Endodermal cell (in vitro differentiated cells): Measurements from ENCODE around the gene SDK1. TPM values are rescaled to one million over a fixed set of nuclear protein-coding genes. Genes with fewer than 3 reads are reported as not detected.

Experiments
- DNase-seq: peaks from one replicate; pipeline ENCODE4 v3.0.0-alpha.2; 2017
- H3K27ac ChIP-seq: 2 replicates; pipeline ENCODE4 v1.5.1; 2013; ENCODE audit warnings: mild to moderate bottlenecking, low read depth, low read length, moderate library complexity
- H3K27me3 ChIP-seq: 2 replicates; pipeline ENCODE4 v1.6.1; 2013; ENCODE audit warnings: mild to moderate bottlenecking, low read length, moderate library complexity; ENCODE audit not compliant: insufficient read depth, control insufficient read depth, poor library complexity, severe bottlenecking
- H3K36me3 ChIP-seq: 2 replicates; pipeline ENCODE4 v1.7.0; 2013; ENCODE audit warnings: mild to moderate bottlenecking, low read length, moderate library complexity; ENCODE audit not compliant: control insufficient read depth, insufficient read depth
- H3K4me1 ChIP-seq: one replicate; pipeline ENCODE4 v1.7.0; 2013; ENCODE audit warnings: low read length; ENCODE audit not compliant: control insufficient read depth, insufficient read depth
- H3K4me3 ChIP-seq: 2 replicates; pipeline ENCODE4 v1.5.1; 2013; ENCODE audit warnings: mild to moderate bottlenecking, low read length, moderate library complexity
- H3K9ac ChIP-seq: 2 replicates; pipeline ENCODE4 v1.6.1; 2013; ENCODE audit warnings: mild to moderate bottlenecking, low read length, moderate library complexity; ENCODE audit not compliant: poor library complexity, severe bottlenecking; ENCODE audit errors: extremely low read depth
- H3K9me3 ChIP-seq: 2 replicates; pipeline ENCODE4 v1.6.1; 2013; ENCODE audit warnings: mild to moderate bottlenecking, low read length, moderate library complexity; ENCODE audit not compliant: control insufficient read depth
- H3K27ac Mint-ChIP-seq: 2 replicates; pipeline ENCODE4 v1.8.0; 2020; ENCODE audit warnings: mixed read lengths
- H3K27me3 Mint-ChIP-seq: 2 replicates; pipeline ENCODE4 v1.8.0; 2021; ENCODE audit warnings: mild to moderate bottlenecking, mixed read lengths; ENCODE audit not compliant: insufficient read depth
- H3K36me3 Mint-ChIP-seq: 2 replicates; pipeline ENCODE4 v1.8.0; 2020; ENCODE audit warnings: low read depth, mixed read lengths
- H3K4me1 Mint-ChIP-seq: 2 replicates; pipeline ENCODE4 v1.8.0; 2020; ENCODE audit warnings: mixed read lengths
- H3K4me3 Mint-ChIP-seq: 2 replicates; pipeline ENCODE4 v1.8.0; 2020; ENCODE audit warnings: mild to moderate bottlenecking, moderate library complexity, mixed read lengths
- H3K9me3 Mint-ChIP-seq: 2 replicates; pipeline ENCODE4 v1.8.0; 2020; ENCODE audit warnings: mild to moderate bottlenecking, mixed read lengths
- WGBS, 2 experiments: methylation state at CpG; one replicate each; pipeline versions ENCODE4 v1.1.5 to v1.1.7; 2013; ENCODE audit warnings: missing lambda C conversion rate in 2 of 2, mixed read lengths in 1 of 2; ENCODE audit not compliant: insufficient coverage in 1 of 2, insufficient read length in 1 of 2; 5-methylcytosine and 5-hydroxymethylcytosine counted together
- total RNA-seq, 2 donors: library from RNA; stranded (reverse); fragmentation: NEBNext Ultra II Directional in 1 of 2; extraction: Animal tissue kit (Norgen Biotek cat#: 25700) in 1 of 2; gene quantifications; 2 replicates in 1 of 2; 3 replicates in 1 of 2; pipeline ENCODE4 v1.2.1, GENCODE V29; 2021
- TF ChIP-seq, protein P1 (sequence below): fragments of 200-600 bp; sonication (generic); conservative IDR thresholded peaks from 2 replicates; pipeline ENCODE4 v1.5.0; 2021; ENCODE audit warnings: antibody characterized with exemption, mild to moderate bottlenecking

Gene SDK1
- total RNA-seq, 2 donors from 2014 or later: 22.7 to 23.1 TPM

DNA sequence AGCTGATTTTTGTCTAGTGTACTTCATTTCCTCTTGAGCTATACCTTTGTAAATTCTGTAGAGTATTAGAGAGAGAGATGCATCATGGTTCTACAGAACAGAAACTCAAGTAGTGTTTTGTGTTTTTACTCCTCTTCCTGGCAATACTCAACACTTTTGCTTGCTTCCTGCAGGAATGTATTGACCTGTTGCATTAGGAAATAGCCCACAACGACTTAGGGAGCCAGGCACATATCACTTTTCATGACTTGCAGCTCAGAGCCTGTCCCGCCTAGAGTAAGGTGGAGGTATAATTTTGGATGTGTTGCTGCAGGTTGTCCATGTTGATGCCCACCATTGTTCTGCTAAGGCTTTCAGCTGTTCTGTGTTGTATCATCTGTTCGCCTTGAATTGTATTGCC, 216.3 kb downstream of the SDK1 start:
- 82 to 83% methylated on average over 3 of the region's 3 CpGs for WGBS, 2 experiments
- Mint-ChIP-seq H3K27me3 (no peaks in the 10 kb centered on the region), H3K27ac (no peak overlapping the region), H3K9me3 (no peaks in the 10 kb centered on the region), H3K36me3 (no peaks in the 10 kb centered on the region), H3K4me3 (no peak overlapping the region), H3K4me1 (peaks cover 32% of the 10 kb centered on the region)
- Histone ChIP-seq H3K27ac (no peak overlapping the region), H3K9me3 (no peaks in the 10 kb centered on the region), H3K9ac (no peak overlapping the region), H3K4me3 (no peak overlapping the region), H3K36me3 (no peaks in the 10 kb centered on the region), H3K27me3 (no peaks in the 10 kb centered on the region), H3K4me1 (peaks cover 4% of the 10 kb centered on the region)
- TF ChIP-seq, protein P1, sequence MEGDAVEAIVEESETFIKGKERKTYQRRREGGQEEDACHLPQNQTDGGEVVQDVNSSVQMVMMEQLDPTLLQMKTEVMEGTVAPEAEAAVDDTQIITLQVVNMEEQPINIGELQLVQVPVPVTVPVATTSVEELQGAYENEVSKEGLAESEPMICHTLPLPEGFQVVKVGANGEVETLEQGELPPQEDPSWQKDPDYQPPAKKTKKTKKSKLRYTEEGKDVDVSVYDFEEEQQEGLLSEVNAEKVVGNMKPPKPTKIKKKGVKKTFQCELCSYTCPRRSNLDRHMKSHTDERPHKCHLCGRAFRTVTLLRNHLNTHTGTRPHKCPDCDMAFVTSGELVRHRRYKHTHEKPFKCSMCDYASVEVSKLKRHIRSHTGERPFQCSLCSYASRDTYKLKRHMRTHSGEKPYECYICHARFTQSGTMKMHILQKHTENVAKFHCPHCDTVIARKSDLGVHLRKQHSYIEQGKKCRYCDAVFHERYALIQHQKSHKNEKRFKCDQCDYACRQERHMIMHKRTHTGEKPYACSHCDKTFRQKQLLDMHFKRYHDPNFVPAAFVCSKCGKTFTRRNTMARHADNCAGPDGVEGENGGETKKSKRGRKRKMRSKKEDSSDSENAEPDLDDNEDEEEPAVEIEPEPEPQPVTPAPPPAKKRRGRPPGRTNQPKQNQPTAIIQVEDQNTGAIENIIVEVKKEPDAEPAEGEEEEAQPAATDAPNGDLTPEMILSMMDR: no peak
- DNase-seq: no peak

DNA sequence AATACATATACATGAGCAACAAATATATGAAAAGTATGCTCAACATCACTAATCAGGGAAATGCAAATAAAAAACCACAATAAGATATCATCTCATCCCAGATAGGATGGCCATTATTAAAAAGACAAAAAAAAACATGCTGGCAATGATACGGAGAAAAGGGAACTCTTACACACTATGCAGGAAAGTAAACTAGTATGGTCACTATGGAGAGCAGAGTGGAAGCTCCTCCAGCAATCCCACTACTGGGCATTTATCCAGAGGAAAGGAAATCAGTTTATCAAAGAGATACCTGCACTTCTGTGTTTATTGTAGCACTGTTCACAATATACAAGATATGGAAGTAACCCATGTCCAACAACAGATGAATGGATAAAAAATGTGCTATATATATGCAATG, 217.5 kb downstream of the SDK1 start:
- TF ChIP-seq, protein P1: no peak
- Mint-ChIP-seq H3K36me3 (no peaks in the 10 kb centered on the region), H3K9me3 (no peaks in the 10 kb centered on the region), H3K27me3 (no peaks in the 10 kb centered on the region), H3K4me1 (peaks cover 41% of the 10 kb centered on the region), H3K4me3 (no peak overlapping the region), H3K27ac (no peak overlapping the region)
- no peaks in the 10 kb centered on the region for H3K9me3 ChIP-seq
- H3K9ac ChIP-seq: no peak overlapping the region
- H3K4me1 ChIP-seq: peaks cover 6% of the 10 kb centered on the region
- no peak overlapping the region for H3K4me3 ChIP-seq
- no peaks in the 10 kb centered on the region for H3K36me3 ChIP-seq
- H3K27ac ChIP-seq: no peak overlapping the region
- 90 to 95% methylated on average over 1 of the region's 1 CpG for whole genome bisulfite sequencing, 2 experiments
- DNase-seq: no peak
- H3K27me3 ChIP-seq: no peaks in the 10 kb centered on the region

DNA sequence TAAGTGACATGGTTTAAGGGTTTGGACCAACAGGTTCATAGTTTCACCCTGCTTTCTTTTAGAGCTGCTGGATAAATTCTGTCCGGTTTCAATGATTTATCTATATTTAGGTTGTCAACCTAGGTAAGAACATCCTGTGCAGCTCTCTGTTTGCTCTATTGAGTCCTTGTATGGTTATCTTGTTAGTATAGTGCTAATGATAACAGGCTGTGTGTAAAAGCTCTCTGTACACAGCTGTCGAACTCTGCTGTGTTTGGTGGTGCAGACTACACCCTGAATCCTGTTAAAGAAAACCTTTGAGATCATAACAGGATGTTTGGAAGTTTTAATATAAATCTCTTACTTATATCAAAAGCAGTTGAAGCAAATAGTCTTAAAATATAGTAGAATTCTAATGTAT, 219.2 kb downstream of the SDK1 start:
- TF ChIP-seq, protein P1: no peak
- DNase-seq: no peak
- no peaks in the 10 kb centered on the region for H3K9me3 ChIP-seq
- Mint-ChIP-seq H3K9me3 (no peaks in the 10 kb centered on the region), H3K27me3 (no peaks in the 10 kb centered on the region), H3K4me3 (no peak overlapping the region), H3K27ac (no peak overlapping the region), H3K4me1 (peaks cover 50% of the 10 kb centered on the region), H3K36me3 (no peaks in the 10 kb centered on the region)
- no peak overlapping the region for H3K4me3 ChIP-seq
- no peaks in the 10 kb centered on the region for H3K27me3 ChIP-seq
- 95% methylated on average over 2 of the region's 2 CpGs; no CpG with 5 or more reads in 1 of the 2 experiments for WGBS, 2 experiments
- no peak overlapping the region for H3K9ac ChIP-seq
- no peak overlapping the region for H3K27ac ChIP-seq
- H3K36me3 ChIP-seq: no peaks in the 10 kb centered on the region
- H3K4me1 ChIP-seq: peaks cover 6% of the 10 kb centered on the region
